A673 (cell line): ENCODE data around the gene HILPDA.

ENCODE experiments used
- CTCF ChIP-seq: fragments of 300-800, 200-600 bp; sonication (generic); conservative IDR thresholded peaks from 2 replicates; pipeline ENCODE4 v1.5.1; 2017; ENCODE audit warnings: low read depth, mild to moderate bottlenecking, antibody characterized with exemption, low read length, moderate library complexity, mixed read lengths
- EZH2 ChIP-seq: fragments of 200-600 bp; sonication (generic); IDR thresholded peaks from 2 replicates; pipeline ENCODE4 v1.6.1; 2017; ENCODE audit warnings: borderline replicate concordance, low read depth, mild to moderate bottlenecking, mixed read lengths, antibody characterized with exemption, low read length; ENCODE audit not compliant: poor library complexity, severe bottlenecking

GRCh38 chr7:128455543-128456254 lies at the start of gene HILPDA:
- no peak for TF ChIP-seq CTCF
- no peak for TF ChIP-seq EZH2
